ENCODE results near the gene HFE.
"Not testable (repeated sequence)": the region's sequence is repeated elsewhere in the genome, so short reads cannot be mapped to it uniquely, and the experiment has no call there.

HFE gene

DNA sequence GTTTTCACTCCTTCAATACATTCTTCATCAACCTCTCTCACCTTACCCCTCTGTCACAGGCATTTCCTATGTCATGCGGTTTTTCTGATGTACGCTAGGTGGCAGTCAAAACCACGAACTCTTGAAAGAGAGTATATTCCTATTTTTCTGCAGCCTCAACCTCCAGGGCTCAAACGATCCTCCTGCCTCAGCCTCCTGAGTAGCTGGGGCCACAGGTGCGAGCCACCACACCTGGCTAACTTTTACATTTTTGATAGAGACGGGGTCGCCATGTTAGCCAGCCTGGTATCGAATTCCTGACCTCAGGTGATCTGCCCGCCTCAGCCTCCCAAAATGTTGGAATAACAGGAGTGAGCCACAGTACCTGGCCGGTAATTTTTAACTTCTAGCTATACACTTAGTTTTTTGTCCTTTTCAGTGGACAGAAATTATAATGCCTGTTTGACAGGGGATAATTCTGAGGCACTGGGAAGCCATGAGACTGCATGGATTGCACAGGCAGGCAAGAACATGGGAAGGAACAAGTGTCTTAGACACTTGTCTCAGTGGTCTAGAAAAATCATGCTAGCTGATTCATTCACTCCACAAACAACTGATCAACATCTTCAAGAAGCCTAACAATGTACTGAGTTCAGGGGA, 22.5 kb upstream of the HFE start:
- peak; percentile 40 for DNase-seq

DNA sequence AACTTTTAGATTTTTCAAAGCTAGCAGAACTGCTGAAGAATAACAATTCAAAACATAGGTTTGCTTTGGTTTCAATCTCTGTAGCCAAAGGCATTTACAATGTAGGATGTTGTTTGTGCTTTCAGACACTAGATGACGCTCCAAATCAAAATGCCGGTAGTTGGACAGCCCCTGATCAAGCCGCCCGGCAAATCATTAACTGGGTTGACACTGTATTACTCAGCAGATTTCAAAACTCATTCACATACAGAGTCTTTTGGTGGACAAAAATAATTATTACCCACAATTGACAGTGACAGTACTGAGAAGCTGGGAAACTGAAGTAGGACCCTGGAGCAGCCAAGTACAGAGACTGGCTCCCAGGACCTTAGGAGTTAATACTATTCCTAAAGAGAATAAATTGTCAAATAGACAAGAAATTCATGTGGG, 21.3 kb upstream of the HFE start:
- DNase-seq, result peak; percentile 57

DNA sequence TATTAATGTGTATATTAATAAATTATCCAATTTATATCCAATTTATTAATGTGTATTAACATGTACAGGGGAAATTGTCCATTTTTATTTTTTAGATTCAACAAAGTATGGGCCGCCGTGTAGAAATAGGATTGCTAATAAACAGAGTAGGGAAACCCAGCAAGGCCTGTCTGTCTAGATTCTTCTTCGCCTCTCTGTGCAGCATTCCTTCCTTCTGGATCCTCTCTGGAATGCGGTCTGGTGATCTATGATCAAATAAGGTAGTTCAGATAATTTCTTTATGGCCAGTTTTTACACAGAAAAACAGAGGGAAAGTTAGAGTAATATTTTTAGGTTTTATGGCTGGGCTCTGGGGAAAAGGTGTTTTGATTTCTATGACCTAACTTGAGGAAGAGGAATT, 19.9 kb upstream of the HFE start:
- DNase-seq, result no peak

DNA sequence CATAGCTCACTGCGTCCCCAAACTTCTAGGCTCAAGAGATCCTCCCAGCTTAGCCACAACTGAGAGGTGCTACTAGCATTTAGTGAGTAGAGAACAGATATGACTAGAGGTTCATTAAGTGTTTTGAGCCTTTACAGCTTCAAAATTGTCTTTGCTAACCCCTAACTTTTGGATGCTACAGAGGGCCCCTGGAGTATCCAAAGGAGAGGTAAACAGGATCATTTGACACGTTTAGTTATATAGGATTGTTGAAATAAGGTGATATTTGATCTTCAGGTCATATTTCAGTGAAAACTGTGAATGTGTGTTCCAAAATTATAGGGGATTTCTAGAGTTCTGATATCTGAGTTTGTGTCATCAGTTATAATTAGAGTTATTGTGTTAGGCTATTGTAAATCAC, 19.2 kb upstream of the HFE start:
- DNase-seq, result no peak

DNA sequence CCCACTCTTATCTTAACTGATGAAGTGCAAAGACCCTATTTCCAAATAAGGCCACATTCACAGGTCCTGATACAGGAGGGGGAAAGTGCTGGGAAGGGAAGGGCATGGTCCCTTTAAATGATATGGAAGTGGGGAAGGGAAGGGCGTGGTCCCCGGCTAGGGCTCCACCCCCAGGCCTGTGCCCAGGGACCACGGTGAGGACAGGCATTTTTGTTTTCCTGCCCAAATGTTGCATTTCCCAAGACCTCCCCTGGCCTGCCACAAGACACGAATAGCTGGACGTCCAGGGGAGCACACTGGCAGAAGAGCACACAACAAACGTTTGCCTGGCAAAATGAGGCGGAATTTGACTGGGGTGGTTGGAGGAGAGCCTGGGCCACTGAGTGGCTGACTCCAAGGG, 16.1 kb upstream of the HFE start:
- DNase-seq, result no peak

DNA sequence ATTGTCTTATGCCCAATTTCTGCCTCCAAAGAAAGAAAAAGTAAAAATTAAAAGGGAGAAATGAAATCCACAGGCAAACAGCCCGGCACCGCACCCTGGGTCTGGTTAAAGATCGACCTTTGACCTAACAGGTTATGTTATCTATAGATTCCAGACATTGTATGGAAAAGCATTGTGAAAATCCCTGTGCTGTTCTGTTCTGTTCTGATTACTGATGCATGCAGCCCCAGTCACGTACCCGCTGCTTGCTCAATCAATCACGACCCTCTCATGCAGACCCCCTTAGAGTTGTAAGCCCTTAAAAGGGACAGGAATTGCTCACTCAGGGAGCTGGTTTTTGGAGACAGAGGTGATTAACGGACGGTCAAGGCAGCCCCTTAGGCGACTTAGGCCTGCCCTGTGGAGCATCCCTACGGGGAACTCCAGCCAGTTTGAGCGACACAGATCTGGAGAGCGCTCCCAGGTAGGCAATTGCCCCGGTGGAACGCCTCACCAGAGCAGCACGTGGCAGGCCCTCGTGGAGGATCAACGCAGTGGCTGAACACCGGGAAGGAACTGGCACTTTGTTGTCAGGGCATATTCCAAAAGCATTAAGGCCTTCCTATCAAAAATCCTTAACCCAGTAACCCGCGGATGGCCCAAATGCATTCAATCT, 12.0 kb upstream of the HFE start:
- DNase-seq, result no peak

DNA sequence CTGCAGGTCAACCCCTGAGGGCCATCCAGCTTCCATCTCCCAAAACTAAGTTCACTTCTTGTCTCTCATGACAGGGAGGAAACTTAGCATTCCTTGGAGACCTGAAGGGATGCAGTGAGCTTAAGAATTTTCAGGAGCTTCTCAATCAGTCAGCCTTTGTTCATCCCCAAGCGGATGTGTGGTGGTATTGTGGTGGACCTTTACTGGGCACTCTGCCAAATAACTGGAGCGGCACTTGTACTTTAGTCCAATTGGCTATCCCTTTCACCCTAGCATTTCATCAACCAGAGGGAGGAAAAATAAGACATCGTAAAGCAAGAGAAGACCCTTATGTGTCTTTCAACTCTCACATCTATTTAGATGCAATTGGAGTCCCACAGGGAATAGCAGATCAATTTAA, 9.2 kb upstream of the HFE start:
- DNase-seq, result not testable (repeated sequence)

DNA sequence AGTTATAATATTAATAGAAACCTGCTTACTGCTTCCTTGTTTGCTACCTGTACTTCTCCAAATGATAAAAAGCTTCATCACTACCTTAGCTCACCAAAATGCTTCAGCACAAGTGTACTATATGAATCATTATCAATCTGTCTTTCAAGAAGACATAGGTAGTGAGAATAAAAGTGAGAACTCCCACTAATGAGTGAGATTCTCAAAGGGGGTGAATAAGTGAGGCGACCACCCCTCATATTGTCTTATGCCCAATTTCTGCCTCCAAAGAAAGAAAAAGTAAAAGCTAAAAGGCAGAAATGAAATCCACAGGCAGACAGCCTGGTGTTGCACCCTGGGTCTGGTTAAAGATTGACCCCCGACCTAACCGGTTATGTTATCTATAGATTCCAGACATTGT, 6.1 kb upstream of the HFE start:
- not testable (repeated sequence) for DNase-seq

DNA sequence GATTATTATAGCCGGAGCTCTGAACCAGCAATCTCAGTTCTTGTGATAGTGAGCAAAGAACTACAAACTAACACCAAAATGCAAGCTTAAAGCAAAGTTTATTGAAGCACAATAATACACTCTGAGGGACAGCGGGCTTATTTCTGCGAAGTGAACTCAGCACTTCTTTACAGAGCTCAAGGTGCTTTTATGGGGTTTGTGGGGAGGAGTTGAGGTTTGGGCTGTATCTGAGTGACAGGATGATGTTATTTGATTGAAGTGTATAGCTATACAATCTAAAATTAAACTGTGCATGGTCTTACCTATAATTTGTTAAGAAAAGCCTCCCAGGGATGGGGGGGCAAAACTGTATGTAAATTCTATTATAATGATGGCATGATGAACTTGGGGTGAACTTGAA, 1.0 kb upstream of the HFE start:
- DNase-seq, result peak; percentile 16

DNA sequence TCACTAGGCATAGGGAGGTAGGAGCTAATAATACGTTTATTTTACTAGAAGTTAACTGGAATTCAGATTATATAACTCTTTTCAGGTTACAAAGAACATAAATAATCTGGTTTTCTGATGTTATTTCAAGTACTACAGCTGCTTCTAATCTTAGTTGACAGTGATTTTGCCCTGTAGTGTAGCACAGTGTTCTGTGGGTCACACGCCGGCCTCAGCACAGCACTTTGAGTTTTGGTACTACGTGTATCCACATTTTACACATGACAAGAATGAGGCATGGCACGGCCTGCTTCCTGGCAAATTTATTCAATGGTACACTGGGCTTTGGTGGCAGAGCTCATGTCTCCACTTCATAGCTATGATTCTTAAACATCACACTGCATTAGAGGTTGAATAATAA, 1.1 kb downstream of the HFE start:
- DNase-seq, result no peak

DNA sequence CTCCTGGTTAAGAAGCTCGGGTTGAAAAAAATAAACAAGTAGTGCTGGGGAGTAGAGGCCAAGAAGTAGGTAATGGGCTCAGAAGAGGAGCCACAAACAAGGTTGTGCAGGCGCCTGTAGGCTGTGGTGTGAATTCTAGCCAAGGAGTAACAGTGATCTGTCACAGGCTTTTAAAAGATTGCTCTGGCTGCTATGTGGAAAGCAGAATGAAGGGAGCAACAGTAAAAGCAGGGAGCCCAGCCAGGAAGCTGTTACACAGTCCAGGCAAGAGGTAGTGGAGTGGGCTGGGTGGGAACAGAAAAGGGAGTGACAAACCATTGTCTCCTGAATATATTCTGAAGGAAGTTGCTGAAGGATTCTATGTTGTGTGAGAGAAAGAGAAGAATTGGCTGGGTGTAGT, 2.0 kb downstream of the HFE start:
- no peak for DNase-seq

DNA sequence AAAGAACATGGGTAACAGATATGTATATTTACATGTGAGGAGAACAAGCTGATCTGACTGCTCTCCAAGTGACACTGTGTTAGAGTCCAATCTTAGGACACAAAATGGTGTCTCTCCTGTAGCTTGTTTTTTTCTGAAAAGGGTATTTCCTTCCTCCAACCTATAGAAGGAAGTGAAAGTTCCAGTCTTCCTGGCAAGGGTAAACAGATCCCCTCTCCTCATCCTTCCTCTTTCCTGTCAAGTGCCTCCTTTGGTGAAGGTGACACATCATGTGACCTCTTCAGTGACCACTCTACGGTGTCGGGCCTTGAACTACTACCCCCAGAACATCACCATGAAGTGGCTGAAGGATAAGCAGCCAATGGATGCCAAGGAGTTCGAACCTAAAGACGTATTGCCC, 5.2 kb downstream of the HFE start:
- no peak for DNase-seq

DNA sequence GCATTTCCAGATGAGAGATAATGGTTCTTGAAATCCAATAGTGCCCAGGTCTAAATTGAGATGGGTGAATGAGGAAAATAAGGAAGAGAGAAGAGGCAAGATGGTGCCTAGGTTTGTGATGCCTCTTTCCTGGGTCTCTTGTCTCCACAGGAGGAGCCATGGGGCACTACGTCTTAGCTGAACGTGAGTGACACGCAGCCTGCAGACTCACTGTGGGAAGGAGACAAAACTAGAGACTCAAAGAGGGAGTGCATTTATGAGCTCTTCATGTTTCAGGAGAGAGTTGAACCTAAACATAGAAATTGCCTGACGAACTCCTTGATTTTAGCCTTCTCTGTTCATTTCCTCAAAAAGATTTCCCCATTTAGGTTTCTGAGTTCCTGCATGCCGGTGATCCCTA, 6.8 kb downstream of the HFE start:
- no peak for DNase-seq

DNA sequence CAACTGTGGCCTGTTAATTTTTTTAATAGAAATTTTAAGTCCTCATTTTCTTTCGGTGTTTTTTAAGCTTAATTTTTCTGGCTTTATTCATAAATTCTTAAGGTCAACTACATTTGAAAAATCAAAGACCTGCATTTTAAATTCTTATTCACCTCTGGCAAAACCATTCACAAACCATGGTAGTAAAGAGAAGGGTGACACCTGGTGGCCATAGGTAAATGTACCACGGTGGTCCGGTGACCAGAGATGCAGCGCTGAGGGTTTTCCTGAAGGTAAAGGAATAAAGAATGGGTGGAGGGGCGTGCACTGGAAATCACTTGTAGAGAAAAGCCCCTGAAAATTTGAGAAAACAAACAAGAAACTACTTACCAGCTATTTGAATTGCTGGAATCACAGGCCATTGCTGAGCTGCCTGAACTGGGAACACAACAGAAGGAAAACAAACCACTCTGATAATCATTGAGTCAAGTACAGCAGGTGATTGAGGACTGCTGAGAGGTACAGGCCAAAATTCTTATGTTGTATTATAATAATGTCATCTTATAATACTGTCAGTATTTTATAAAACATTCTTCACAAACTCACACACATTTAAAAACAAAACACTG, 10.1 kb downstream of the HFE start:
- DNase-seq, result peak; percentile 59

DNA sequence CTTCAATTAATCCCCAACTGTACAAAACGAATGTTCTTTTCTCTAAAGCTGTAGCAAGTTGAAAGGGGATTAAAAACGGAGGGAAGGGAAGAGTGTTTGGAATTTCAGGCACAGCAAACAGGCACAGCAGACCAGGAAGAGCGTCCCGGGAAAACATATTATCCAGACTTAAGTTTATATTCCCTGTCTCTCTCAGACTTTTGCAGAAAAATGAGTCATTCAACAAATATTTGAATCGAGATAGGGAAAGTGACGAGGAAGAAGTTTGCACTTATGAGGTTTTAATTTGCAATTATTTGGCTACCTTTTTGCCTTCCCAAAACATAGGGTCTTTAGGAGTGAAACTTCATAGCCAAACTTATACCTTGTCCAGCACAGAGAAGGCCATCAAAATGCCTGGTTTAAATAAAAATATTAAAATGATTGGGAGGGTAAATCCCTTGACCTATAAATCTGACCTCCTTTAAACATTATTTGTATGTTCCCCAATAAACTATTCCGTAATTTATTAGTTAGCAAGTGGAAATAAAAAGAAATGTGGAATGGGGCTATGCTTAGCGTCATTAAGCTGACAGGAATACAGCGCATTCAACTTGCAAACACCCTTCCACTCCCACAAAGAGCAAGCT, 16.0 kb downstream of the HFE start:
- no peak for DNase-seq

DNA sequence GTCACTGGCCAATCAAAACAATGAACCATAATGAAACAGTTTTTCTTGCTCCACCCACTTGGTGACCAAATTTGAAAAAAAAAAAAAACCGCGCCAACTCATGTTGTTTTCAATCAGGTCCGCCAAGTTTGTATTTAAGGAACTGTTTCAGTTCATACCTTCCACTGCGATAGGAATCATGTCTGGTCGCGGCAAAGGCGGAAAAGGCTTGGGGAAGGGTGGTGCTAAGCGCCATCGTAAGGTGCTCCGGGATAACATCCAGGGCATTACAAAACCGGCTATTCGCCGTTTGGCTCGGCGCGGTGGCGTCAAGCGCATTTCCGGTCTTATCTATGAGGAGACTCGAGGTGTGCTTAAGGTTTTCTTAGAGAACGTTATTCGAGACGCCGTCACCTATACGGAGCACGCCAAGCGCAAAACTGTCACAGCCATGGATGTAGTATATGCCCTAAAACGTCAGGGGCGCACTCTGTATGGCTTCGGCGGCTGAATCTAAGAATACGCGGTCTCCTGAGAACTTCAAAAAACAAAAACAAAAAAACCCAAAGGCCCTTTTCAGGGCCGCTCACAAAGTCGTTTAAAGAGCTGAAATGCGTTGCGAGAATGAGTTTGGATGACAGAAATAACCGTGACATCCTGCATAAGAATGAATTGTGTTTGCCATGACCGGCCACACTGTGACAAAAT, 16.7 kb downstream of the HFE start:
- peak; percentile 93 for DNase-seq

DNA sequence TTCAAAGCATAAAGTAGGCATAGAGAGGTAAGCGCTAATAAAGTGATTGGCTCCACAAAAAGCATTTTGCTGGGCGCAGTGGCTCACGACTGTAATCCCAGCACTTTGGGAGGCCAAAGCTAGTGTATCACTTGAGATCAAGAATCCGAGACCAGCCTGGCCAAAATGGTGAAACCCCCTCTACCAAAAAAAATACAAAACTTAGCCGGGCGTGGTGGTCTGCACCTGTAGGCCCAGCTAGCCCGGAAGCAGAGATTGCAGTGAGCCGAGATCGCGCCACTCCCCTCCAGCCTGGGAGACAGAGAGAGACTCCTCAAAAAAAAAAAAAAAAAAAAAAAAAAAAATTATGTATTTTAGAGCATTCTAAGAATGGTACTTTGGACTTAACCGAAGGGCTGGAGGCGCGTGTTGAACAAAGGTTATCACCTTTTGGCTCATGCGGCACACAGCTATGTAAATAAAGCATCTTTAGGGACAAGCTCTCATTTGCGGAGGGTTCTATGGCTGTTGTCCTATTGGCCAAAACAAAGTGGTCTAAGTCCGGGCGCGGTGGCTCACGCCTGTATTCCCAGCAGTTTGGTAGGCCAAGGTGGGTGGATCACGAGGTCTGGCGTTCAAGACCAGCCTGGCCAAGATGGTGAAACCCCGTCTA, 17.4 kb downstream of the HFE start:
- DNase-seq, result no peak

DNA sequence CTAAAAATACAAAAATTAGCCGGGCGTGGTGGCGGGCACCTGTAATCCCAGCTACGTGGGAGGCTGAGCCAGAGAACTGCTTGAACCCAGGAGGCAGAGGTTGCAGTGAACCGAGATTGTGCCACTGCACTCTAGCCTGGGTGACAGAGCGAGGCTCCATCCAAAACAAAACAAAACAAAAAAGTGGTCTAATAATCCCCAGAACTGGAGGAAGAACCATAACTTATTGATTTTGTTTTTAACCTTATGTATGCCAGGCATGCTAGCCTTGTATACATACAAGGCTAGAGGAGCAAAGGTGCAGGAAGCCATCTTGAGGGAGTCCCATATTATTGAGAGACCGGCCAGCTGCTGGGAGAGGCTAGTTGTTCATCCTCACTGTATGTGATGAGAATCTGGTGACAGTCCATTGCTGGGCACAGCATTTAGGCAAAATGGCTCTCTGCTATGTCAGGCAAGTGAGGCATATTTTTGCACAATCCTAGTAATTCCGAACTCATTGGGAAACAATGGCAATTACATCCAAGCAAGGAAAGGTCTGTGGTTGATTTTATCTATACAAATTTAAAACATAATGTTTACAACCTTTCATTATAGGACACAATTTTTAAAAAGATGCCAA, 18.0 kb downstream of the HFE start:
- DNase-seq, result no peak

DNA sequence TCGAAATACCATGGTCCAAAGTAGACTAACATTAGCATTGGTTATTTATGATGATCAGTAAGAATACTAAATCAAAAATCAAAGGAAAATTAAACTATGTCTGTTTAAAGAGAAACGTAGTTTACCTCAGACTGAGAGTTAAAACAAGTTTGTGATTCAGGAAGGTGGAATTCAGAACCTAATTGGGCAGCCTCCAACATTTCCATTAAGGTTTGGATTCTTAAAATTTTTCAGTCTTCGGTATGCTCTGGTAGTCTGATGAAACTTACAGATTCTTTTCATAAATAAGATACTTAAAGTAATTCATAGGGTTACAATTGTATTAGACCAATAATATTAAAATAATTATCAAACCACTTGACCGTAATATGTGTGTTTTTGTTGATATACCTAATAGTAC, 18.6 kb downstream of the HFE start:
- no peak for DNase-seq

DNA sequence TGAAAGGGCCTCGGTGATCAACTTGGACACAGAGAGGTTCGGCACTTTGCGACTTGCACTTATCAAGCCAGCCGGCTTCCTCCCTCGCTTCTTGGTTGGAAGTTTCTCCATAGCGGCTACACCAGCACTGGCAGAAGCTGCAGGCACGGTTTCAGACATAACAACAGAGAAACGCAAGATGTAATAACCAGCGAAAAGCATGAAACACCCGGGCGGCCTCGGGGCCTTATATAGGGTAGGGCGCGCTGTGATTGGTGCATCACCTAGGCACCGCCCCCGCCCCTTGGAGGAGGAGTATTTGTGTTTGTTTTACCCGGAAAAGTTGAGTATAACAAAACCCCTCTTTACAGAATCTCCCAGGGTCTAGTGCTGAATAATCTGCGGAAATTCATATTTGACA, 20.7 kb downstream of the HFE start:
- no peak for DNase-seq

DNA sequence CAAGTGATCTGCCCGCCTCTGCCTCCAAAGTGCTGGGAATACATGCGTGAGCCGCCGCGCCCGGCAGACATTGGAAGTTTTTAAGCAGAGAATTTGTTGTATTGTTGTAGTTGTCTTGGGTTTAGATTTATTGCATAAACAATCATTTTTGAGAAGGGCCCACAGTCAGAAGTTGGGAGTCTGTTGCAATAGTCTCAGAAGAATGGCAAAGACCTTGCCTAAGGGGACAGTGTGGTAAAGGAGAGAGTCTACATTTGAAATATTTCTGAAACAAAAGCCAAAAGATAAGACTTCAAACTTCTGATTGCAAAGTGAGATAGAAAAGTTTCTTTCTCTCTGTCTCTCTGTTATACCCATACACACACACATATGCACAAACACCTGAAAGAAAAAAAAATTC, 22.5 kb downstream of the HFE start:
- no peak for DNase-seq

DNA sequence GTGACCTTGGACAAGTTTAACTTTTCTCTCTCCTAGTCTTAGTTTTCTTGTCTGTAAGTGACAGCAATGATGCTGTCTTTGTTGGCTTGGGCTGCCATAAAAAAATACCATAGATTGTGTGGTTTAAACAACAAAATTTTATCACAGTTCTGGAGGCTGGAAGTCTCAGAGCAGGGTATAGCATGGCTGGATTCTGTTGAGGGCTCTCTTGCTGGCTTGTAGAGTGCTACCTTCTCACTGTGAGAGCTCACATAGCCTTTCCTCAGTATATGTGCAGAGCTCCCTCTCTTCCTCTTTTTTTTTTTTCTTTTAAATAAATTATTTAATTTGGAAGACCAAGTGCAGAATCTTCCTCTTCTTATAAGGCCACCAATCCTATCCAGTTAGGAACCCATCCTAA, 26.3 kb downstream of the HFE start:
- no peak for DNase-seq

DNA sequence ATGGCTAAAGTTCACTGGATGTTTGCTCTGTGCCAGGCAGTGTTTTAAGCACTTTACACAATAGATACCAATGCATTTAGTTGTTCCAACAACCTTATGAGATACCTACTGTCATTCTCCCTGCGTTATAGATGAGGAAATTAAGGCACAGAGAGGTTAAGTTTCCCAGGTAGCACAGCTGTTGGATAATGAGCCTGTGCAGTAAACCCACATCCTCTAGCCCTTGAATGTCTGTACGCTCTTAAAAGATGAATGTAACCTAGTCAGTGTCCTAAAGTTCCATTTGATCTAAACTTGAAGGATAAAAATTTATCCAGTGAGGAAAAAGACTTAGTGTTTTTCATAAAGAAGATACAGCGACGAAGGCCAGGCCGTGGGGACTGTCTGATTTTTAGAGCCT, 28.0 kb downstream of the HFE start:
- no peak for DNase-seq

All from CD4-positive, alpha-beta T cell treated with Interferon gamma for 1 hour (primary cell).